GM21360 (cell line): Measurements from ENCODE around the gene TMEM52B.
"Not testable (repeated sequence)": the region's sequence is repeated elsewhere in the genome, so short reads cannot be mapped to it uniquely, and the experiment has no call there.

Source experiments
- ATAC-seq: cut with Tn5 transposase; IDR thresholded peaks from one replicate; pipeline ENCODE4 v1.9.1; 2021; ENCODE audit warnings: mild to moderate bottlenecking, moderate library complexity; ENCODE audit not compliant: unreplicated experiment

TMEM52B gene

DNA sequence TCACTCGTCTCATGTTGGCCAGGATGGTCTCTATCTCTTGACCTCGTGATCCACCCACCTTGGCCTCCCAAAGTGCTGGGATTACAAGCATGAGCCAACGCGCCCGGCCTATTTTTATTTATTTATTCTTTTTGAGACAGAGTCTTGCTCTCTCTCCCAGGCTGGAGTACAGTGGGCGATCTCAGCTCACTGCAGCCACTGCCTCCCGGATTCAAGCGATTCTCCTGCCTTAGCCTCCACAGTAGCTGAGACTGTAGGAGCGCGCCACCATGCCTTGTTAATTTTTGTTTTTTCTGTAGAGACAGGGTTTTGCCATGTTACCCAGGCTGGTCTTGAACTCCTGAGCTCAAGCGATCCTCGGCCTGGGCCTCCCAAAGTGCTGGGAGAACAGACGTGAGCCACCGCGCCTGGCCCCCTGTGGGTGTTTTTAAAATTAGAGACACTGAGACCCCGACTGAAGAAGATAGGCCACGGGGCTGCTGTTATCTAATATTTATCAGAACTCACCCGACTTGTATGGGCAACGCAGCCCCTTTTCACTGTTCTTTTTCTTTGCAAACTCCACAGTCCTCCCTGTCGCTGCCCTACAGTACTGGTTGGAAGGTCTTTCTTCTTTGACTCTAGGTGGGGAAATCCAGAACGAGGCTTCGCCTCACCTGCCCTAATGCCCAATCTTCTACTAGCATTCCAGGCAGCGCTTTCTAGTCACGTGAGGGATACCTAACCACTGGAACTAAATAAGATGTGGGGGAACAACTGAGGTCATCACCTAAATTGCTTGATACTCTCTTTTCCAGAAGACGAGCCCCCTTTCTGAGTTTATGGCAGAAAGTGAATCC lies 32.5 kb downstream of the TMEM52B start:
- no peak for ATAC-seq

DNA sequence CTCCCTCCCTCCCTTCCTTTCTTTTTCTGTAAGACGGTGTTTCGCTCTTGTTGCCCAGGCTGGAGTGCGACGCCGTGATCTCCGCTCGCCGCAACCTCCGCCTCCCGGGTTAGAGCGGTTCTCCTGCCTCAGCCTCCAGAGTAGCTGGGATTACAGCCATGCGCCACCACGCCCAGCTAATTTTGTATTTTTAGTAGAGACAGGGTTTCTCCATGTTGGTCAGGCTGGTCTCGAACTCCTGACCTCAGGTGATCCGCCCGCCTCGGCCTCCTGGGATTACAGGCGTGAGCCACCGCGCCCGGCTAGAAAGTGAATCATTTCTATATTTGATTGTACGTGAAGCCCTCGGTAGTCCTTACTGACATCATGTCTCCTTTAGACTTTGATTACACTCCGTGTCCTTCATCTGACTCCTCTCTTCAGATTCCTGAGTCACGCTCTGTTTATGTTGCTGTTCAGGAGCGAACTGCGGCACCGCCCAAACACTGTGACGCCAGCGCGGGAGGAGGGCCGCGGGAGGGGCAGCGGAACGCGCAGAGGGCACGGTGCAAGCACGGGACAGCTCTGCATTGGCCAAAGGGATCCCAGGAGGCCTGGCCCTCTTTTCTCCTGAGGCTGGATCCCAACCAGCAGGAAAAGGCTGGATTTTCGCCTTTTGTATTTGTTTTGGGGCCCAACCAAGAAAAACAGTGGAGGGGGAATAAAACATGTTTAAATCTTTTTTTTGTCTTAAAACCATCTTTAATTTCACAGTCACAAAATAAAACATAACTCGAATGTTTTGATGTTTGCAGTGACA lies 33.3 kb downstream of the TMEM52B start:
- ATAC-seq = peak; percentile 54

DNA sequence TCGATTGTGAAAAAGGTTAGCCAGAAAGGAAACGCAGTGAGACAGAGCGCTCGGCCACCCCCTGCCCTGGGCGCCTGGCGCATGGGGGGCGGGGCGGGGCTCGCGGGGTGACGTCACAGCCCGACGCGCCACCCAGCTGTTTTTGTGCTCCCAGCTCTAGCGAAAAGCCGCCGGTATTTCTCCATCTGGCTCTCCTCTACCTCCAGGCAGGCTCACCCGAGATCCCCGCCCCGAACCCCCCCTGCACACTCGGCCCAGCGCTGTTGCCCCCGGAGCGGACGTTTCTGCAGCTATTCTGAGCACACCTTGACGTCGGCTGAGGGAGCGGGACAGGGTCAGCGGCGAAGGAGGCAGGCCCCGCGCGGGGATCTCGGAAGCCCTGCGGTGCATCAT lies 33.9 kb downstream of the TMEM52B start, which contains the start of gene GABARAPL1:
Gene GABARAPL1 (plus strand): TSS at position 139 of the 393 bp plus-strand sequence. CDS start 253 bp downstream, at position 392.
- peak; percentile 58 for ATAC-seq

DNA sequence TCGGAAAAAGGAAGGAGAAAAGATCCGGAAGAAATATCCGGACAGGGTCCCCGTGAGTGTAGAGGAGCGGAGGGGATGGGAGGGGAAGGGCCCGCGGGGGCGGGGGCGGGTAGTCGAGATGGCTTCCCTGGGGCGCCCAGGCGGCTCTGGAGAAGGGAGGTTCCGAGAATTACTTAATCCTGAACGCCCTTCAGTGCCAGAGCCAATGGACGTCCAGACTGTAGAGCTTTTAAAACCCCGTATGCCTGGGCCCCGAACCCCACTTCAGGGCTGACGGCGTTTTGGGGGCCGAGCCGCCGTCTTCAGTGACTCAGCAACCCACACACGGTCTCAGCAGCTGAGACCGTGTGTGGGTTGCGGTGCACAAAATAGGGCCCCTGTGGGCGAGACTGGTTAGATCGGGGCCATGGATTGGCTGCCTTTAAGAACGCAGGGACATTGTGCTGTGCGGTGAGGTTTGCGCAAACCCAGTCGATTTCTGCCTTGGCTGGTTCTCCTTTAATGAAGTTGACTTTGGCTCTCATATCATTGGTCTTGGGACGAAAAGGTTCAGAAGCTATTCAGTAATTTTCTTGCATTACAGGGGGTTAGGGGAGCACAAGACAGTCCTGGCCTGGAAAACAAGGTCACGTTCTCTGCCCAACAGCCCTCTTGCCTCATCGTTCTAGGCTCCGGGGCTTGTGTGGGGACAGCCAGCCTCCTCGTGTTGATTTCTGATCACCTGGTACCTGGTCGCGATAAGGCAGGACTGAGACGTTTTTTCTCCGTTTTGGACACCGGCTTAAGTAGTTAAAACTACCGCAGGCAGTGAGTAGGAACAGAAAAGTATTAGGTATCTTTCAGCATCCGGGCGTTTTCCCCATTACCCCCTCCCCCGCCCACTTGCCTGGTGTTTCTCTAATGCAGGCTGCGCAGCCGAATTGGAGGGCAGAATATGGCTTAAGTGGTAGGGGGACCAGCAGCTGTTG lies 34.6 kb downstream of the TMEM52B start:
- peak; percentile 54 for ATAC-seq

DNA sequence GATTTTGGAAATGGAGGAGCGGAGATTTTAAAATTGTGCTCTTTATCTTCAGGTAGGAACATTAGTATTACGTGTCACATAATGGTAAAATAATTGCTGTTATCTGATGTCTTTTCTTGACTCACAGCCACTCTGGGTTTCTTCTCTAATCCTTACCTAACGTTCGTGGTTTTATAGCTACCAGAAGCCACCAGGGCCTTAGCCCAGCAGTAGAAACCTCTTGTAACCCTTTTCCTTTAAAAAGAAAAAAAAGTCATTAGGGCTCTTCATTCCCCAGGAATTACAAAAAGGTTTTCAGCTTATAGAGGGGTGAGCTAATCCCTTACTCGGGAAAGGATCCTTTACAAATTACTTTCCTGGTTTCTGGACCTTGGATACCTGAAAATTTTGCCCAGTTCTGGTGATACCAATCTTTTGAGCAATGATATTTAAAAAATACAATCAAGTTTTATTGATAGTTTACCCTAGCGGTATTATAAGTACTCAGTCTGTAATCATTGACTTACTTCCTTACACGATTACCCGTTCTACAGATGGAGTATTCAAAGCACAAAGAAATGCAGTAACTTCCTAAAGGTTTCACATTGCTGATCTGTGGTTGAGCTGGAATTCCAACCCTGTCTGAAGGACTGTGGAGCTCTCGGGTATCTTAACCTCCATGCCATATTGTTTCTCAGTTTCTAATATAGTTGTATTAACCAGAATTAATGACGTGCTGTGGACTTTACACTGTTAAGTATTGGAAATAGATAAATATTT lies 35.5 kb downstream of the TMEM52B start:
- no peak for ATAC-seq

DNA sequence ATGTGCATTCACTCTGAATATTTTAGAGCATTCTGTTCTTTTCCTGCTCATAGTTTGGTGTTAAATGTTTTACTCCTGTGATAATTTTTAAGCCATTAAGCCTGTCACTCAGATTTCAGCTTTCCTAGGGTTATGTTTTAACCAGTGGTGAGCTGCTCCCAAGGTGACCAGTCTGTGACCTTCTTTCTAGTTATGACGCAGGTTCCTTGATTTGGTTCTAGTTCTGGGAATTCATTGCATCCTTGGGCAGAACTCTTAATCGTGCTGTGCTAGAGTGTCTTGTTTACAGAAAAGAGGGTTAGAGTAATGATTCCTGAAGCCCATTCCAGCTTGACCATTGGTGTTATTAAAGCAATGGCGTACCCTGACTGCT lies 36.0 kb downstream of the TMEM52B start:
- ATAC-seq = no peak

DNA sequence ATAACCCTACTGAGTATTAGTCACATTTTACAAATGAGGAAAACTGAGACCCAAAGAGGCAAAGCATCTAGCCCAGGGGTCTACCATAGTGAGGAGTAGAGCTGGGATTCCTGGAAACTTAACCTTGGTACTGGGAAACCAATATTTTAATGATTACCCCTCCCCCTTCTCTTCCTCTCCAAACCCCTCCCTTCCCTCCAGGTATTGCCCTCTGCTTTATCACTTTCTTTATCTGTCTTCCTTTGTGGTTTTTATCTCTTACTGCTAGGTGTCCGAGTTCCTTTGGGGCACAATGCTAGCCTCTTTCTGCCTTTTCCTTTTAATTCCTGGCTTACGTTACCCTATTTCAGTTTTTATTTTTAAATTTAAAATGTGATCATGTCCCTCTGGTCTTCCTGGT lies 36.6 kb downstream of the TMEM52B start:
- ATAC-seq = no peak

DNA sequence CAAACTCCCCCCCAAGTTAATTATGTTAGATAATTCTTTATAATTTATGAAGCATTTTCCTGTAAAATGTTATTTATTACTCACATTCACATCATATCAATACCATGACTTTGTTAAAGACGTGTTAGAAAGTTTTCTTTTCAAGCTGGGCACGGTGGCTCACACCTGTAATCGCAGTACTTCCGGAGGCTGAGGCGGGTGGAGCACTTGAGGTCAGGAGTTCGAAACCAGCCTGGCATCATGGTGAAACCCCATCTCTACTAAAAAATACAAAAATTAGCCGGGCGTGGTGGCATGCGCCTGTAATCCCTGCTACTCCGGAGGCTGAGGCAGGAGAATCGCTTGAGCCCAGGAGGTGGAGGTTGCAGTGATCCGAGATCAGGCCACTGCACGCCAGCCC lies 37.1 kb downstream of the TMEM52B start:
- not testable (repeated sequence) for ATAC-seq

DNA sequence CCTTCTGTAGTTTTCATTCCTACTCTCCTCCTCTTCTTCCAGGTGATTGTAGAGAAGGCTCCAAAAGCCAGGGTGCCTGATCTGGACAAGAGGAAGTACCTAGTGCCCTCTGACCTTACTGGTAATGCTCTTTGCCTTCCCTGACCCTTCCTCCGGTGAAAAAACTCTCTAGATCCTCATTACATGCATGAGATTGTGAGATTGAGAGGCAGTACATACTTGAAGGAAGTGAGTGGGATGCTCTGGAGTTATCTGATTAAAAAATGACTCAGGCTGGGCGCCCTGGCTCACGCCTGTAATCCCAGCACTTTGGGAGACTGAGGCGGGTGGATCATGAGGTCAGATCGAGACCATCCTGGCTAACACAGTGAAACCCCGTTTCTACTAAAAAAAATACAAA lies 39.2 kb downstream of the TMEM52B start:
- no peak for ATAC-seq

DNA sequence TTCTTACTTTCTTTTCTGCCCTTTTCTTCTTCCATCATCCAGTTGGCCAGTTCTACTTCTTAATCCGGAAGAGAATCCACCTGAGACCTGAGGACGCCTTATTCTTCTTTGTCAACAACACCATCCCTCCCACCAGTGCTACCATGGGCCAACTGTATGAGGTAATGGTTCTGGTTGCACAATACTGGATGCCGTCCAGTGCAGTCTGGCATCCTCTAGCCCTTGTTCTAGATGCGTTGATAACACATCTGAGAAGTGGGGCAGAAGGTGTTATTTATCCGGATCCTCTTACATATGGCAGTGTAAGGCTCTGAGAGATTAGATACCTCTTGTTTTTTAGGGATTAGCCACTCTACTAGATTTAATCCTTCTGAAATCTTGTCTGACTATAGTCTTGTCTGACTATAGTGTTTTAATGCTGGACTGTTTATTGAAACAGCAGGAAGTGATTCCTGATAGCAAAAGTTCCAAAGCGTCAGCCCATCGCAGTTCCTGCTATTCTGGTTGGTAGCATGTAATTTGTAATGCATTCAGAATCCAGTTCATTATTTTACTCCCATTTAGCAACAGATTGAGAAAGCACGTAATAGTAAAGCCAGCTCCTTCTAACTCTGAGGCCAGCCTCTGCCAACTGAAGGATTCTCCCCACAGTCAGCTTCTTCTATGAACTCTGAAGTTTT lies 41.7 kb downstream of the TMEM52B start:
- no peak for ATAC-seq

DNA sequence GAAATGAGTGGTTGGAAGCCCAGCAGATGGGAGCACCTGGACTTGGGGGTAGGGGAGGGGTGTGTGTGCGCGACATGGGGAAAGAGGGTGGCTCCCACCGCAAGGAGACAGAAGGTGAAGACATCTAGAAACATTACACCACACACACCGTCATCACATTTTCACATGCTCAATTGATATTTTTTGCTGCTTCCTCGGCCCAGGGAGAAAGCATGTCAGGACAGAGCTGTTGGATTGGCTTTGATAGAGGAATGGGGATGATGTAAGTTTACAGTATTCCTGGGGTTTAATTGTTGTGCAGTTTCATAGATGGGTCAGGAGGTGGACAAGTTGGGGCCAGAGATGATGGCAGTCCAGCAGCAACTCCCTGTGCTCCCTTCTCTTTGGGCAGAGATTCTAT lies 43.0 kb downstream of the TMEM52B start:
- ATAC-seq = no peak

DNA sequence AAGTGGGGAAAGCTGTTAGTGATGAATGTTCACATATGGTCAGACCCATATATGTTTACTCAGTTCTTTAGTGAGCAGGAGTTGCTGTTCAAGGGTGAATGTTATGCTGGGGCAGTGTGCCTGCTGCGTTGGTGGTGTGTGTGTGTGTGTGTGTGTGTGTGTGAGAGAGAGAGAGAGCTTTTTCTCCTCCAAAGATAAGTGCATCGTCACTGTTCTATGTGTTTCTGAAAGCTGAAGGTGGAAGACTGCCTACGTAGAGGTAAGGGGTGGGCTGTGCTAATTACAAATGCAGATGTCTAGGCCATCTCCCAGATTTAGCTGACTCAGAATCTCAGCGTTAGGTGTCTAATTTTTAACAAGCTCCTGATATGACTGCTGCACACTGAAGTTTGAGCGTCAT lies 44.4 kb downstream of the TMEM52B start:
- ATAC-seq = no peak

DNA sequence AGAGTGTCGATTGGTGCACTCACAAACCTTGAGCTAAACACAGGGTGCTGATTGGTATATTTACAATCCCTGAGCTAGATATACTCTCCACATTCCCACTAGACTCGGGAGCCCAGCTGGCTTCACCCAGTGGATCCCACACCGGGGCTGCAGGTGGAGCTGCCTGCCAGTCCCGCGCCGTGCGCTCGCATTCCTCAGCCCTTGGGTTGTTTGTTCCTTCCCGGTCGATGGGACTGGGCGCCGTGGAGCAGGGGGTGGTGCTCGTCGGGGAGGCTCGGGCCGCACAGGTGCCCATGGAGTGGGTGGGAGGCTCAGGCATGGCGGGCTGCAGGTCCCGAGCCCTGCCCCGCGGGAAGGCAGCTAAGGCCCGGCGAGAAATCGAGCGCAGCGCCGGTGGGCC lies 46.6 kb downstream of the TMEM52B start:
- not testable (repeated sequence) for ATAC-seq

DNA sequence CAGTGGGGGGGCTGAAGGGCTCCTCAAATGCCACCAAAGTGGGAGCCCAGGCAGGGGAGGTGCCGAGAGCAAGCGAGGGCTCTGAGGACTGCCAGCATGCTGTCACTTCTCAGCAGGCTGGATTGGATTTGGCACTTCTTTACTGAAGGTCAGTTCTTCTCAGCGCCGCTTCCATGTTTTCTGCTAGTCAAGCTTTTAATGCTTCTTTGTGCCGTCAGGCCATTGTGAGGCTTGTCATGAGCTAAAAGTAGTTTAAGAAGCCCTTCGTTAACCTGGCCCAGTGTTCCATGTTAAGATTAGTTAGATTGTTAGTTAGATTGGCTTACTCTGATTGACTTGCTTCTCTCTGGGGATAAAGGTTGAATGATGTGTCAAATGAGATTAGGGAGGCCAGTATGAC lies 47.3 kb downstream of the TMEM52B start:
- ATAC-seq = no peak

DNA sequence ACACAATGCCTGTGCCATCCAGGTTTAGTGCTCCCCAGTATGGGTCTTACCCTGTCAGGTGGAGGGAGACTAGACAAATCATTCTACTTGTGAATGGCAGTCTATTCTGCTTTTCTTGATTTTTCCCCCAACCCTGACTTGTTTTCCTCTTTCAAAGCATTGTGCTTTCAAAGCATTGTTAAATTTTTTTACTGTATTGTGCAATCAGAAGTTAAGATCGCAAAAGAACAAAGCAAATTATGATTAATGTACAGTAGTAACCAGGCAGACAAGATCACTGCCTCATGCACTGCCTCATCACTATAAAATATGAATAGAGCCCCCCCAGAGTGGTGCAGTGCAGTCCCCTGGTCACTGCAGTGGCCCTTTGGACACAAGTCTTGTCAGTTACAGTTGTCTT lies 47.9 kb downstream of the TMEM52B start:
- ATAC-seq = no peak

DNA sequence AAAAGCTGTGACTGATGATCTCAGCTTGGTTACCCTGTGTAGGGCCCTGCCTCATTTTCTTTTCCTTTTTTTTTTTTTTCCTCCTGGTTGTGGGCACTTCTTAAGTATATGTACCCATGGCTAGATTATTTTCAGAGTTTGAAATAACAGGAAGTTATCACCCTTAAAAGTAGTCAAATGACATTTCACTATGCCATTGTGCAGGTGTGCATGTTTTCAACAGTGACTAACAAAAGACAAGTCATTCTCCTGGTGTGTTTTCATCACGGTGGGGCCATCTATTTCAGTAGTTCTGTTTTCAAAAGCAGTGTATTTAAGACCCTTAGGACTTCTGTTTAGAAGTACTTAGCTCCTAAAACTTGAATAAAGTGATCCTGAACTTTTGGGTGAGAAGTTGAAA lies 48.8 kb downstream of the TMEM52B start:
- ATAC-seq = no peak

DNA sequence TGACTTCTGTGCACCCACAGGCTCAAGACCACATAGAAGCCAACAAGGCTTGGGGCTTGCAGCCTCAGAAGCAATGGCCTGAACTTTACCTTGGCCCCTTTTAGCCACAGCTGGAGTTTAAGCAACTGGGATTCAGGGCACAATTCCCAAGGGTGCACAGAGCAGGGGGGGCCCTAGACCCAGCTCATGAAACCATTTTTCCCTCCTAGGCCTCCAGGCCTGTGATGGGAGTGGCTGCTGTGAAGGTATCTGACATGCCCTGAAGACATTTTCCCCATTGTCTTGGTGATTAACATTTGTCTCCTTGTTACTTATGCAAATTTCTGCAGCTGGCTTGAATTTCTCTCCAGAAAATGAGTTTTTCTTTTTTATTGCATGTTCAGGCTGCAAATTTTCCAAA lies 55.7 kb downstream of the TMEM52B start:
- ATAC-seq = no peak

DNA sequence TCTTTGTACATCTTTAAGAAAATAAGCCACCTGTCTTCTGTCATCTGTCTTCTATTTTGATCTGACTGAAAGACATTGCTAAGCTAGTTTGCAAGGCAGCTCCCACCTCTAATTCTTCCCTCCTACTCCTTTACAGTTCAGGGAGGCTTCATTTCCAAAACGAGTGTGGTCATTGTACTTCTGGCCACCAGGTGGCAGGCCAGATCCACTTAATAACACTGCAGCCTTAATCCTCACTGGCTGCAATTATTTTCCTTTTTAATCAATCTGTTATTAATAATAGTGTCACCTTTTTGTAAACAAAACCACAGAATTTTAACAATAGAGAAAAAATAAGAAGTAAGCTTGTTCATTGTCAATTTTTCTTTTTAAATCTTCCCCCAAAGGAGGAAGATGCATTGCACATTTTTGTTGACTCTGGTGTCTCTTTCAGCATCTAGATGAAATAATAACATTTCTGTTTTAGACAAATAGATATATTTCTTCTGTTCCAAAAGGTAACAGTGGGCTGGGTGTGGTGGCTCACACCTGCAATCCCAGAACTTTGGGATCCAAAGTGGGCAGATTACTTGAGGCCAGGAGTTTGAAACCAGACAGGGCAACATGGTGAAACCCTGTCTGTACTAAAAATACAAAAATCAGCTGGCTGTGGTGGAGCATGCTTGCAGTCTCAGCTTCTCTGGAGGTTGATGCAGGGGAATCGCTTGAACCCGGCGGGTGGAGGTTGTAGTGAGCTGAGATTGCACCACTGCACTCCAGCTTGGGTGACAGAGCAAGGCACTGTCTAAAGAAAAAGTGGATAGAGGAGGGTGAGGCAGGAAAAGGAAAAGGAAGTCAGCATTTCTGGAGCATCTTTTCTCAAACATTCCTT lies 57.2 kb downstream of the TMEM52B start:
- ATAC-seq = no peak

DNA sequence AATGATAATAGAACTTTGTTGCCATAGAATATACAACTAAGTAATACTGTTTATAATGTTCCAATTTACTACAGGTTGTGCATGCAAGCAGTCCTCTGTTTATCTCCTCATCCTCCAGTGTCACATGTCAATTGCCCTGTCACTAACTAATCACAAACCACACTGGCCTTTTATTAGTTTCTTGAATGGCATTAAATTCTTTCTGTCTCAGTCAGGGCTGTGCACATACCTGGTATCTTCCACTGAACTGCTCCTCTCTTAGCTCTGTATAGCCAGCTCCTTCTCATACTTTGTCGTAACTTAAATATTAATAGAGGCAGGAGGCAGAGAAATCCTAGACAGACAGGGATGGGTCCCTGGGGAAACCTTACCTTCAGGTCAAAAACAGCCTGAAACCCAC lies 57.9 kb downstream of the TMEM52B start:
- ATAC-seq = no peak
